HL-60 (cell line): ENCODE measurements around the gene SYNJ2.

Experiments
- CTCF ChIP-seq: IDR thresholded peaks from one replicate; pipeline ENCODE4 v1.5.1; 2011; ENCODE audit warnings: low read length, control low read depth, inconsistent platforms; ENCODE audit not compliant: insufficient read depth
- GABPA ChIP-seq: IDR thresholded peaks from 2 replicates; pipeline ENCODE4 v1.6.1; 2012; ENCODE audit warnings: low read depth
- POLR2AphosphoS5 ChIP-seq: IDR thresholded peaks from 2 replicates; pipeline ENCODE4 v1.6.1; 2012; ENCODE audit warnings: low read depth
- SPI1 ChIP-seq: IDR thresholded peaks from 2 replicates; pipeline ENCODE4 v1.6.1; 2012; ENCODE audit warnings: low read depth, mild to moderate bottlenecking, borderline replicate concordance
- TF ChIP-seq, protein P1 (sequence below): IDR thresholded peaks from 2 replicates; pipeline ENCODE4 v1.6.1; 2012; ENCODE audit warnings: low read depth; ENCODE audit not compliant: insufficient replicate concordance

- no peak for TF ChIP-seq CTCF
- no peak for TF ChIP-seq POLR2AphosphoS5
- no peak for TF ChIP-seq GABPA
- TF ChIP-seq SPI1: no peak
- TF ChIP-seq, protein P1, sequence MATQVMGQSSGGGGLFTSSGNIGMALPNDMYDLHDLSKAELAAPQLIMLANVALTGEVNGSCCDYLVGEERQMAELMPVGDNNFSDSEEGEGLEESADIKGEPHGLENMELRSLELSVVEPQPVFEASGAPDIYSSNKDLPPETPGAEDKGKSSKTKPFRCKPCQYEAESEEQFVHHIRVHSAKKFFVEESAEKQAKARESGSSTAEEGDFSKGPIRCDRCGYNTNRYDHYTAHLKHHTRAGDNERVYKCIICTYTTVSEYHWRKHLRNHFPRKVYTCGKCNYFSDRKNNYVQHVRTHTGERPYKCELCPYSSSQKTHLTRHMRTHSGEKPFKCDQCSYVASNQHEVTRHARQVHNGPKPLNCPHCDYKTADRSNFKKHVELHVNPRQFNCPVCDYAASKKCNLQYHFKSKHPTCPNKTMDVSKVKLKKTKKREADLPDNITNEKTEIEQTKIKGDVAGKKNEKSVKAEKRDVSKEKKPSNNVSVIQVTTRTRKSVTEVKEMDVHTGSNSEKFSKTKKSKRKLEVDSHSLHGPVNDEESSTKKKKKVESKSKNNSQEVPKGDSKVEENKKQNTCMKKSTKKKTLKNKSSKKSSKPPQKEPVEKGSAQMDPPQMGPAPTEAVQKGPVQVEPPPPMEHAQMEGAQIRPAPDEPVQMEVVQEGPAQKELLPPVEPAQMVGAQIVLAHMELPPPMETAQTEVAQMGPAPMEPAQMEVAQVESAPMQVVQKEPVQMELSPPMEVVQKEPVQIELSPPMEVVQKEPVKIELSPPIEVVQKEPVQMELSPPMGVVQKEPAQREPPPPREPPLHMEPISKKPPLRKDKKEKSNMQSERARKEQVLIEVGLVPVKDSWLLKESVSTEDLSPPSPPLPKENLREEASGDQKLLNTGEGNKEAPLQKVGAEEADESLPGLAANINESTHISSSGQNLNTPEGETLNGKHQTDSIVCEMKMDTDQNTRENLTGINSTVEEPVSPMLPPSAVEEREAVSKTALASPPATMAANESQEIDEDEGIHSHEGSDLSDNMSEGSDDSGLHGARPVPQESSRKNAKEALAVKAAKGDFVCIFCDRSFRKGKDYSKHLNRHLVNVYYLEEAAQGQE: no peak
Measured at GRCh38 chr6:158041370-158041769, 59.7 kb downstream of the SYNJ2 start.
